HG02938 (cell line): Measurements from ENCODE around the gene FMO2.

Source experiments
- ATAC-seq: cut with Tn5 transposase; IDR thresholded peaks from one replicate; pipeline ENCODE4 v1.9.1; 2021; ENCODE audit warnings: mild to moderate bottlenecking, moderate library complexity; ENCODE audit not compliant: unreplicated experiment

The FMO2 gene

GRCh38 chr1:171254859-171255258, 69.8 kb downstream of the FMO2 start:
- ATAC-seq, result no peak

- no peak for ATAC-seq
Measured at GRCh38 chr1:171256940-171257606, 72.0 kb downstream of the FMO2 start.

- ATAC-seq, result no peak
Measured at GRCh38 chr1:171257607-171258076, 72.5 kb downstream of the FMO2 start.

- no peak for ATAC-seq
Measured at GRCh38 chr1:171258429-171258828, 73.3 kb downstream of the FMO2 start.

- no peak for ATAC-seq
Measured at GRCh38 chr1:171258943-171259342, 73.8 kb downstream of the FMO2 start.
